ENCODE data around the gene TBXAS1.

The TBXAS1 gene

DNA sequence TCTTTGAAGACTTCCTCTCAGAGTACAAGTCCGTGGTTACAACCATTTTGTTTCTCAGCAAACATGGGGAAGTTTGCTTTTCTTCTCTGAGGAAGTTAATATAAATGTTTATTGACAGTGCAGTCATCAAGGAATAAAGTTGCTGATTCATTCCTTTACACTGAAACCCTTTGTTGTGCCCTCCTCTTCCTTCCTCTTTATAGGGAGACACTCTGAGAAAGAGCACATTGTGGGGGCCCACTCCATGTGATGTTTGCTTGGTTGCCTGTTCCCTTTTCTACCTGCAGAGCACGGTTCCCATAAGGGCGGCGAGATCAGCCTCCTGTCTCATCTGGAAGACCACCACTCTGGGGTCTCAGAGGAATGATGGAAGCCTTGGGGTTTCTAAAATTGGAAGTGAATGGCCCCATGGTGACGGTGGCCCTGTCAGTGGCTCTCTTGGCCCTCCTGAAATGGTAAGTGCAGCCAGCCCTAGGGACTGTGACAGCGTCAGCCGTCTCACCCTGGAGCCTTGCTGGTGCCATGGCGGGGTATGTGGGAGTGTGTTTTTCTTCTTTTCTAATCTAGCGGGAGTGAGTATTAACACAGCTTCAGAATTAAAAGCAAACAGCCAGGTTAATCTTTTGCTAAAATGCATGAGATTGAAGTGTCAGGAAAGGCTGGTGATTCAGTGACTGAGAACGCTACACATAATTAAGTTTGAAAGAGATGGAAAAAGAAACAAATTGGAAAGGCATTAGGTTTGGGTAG, at the start of gene TBXAS1:
Gene TBXAS1, plus strand, starts transcription at position 240 of the 750 bp plus-strand sequence. Its CDS starts 127 bp downstream, at position 367.
- peak; percentile 9 for DNase-seq

DNA sequence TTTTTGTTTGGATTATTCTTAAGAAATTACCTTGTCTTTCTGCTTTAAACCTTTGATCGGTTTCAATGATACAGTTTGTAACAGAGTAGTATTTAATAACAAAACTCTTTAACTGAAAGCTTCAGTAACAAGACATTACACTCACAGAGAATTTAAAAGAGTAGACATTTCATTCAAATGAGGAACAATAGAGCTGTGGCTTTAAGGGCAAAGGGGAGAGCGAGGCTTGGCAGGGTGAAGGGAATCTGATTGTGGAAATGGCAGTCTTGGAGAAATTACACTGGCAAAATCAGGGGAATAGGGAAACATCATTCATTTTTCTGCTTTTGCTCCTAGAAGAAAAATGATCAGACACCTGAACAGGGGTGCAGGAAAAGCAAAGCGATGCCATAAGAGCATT, 46.1 kb upstream of the TBXAS1 start:
- no peak for DNase-seq

DNA sequence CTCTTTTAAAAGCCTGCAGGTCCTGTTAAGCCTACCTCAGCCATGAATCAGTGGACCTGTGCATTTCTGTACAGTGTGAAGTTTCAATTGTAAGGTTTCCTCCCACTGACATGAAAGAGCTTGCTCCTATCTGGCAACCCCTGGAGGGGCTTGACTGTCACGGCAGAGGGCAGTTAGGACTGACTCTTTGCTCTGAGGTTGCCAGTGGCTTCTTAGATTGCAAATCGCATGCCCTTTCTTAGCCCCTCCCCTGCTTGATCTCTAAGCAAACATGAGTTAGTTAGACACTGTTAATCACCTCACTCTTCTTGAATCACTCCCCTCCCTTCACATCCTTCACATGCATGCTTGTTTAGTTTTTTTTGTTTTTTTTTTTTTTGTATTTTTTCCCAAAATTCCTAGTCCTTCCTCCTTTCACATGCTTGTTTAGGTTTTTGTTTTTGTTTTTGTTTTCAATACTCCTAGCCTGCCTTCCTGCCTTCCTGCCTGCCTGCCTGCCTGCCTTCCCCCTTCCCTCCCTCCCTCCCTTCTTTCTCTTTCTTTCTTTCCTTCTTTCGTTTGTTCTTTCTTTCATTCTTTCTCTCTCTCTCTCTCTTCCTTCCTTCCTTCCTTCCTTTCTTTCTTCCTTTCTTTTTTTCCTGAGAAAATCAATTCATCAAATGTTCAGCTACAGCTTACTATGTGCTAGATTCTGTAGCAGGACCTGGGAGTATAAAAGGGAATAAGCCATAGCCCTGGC, 45.2 kb upstream of the TBXAS1 start:
- DNase-seq: no peak

DNA sequence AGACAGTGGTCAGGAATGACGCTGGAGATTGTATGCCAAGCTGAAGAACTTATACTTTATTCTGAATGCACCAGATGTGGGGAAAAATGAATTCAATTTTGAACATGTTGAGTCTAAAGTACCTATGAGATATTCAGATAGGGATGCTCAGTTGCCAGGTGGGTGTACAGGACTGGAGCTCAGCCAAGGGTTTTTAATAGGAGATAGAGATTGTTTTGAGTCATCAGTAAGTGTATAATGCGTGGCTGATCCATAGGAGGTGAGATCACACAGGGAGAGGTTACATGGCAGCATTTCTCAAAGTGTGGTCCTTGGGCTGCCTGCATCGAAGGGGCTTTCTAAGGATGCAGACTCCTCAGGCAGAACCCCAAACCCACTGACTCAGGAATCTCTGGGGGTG, 44.4 kb upstream of the TBXAS1 start:
- DNase-seq: no peak

DNA sequence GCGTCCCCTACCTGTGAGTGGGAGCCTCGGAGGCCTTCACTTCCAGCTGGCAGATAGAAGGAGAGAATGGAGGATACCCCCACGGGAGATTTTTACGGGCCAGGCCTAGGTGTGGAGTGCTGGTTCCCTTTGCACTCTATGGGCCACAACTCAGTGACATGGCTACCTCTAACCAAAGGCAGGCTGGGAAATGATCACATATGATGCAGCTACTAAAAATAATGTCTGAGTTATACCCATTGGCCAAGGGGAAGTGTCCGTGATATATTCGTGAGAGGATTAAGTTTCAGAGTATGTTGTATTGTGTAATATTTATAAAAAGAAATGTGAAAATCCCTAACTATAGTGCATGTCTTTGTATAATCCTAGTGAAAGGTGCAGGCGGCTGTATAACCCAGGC, 37.7 kb upstream of the TBXAS1 start:
- DNase-seq: no peak

DNA sequence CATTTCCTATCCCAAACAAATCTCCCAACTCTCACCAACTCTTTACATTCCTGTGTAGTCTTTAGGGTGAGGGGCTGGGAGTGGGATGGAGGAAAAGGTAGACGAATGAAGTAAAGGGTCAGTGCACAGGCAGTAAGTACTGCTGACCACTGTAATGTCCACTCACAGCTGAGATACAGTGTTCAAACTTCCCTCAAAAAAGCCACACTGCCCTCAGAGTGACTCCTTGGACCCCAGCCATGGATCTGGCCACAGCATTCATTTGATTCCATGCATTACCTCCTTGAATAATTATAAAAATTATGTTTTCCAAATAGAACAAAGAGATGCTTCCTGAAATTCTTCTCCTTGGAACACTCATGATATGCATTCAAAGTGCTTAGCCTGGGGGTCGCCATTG, 31.5 kb upstream of the TBXAS1 start:
- DNase-seq: no peak

DNA sequence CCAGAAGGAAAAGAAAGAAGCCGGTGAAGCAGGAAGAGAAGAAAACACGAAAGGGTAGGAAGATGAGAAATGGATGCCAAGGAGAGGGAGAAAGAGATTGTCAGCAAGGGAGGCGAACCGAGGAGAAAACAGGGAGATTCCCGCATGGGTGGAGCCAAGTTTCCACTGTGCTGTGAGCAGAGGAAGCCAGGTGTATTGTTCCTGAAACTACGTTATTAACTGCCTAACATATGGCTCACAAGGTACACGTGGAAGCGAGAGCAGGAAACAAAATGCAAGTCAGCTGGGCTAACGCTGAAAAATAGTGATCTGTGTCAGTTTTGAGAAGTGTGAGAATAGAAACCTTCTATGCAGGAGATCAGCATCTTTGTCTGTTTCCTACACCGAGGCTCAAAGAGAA, 30.8 kb upstream of the TBXAS1 start:
- DNase-seq: no peak

DNA sequence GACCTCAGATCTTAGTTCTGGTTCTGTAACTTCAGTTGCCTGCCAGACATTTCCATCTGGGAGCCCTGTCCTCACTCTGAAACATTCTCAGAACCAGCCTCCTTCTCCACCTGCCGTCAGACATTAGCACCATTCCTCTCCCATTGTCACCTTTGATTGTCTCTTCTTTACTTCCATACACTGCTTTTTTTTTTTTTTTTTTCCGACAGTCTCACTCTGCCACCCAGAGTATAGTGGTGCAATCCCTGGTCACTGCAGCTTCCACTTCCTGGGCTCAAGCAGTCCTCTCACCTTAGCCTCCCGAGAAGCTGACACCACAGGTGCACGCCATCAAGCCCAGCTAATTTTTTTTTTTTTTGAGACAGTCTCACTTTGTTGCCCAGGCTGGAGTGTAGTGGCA, 30.2 kb upstream of the TBXAS1 start:
- no peak for DNase-seq

DNA sequence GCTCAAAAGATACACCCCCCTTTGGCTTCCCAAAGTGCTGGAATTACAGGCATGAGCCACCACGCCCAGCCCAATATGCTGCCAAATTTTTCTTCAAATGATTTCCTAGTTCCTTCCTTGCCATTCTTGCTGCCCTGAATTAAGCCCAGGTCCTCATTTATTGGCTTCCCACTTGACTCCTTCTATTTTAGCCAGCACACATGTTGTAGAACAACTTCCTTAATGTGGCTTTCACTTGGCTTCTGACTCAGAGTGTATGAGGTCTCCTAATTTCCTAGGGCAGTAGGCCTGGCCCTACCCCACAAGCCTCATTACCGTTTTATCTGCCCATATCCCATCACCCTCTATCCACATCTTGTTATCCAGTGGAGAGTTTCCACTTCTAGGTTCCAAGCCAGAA, 29.5 kb upstream of the TBXAS1 start:
- no peak for DNase-seq

DNA sequence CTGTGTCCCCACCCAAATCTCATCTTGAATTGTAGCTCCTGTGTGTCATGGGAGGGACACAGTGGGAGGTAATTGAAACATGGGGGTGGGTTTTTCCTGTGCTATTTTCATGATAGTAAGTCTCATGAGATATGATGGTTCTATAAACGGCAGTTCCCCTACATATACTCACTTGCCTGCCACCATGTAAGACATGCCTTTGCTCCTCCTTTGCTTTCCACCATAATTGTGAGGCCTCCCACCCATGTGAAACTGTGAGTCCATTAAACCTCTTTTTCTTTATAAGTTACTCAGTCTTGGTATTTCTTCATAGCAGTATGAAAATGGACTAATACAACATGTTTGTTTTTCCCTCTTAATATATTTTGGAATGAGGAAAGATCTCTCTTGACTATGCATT, 24.5 kb upstream of the TBXAS1 start:
- DNase-seq: no peak

DNA sequence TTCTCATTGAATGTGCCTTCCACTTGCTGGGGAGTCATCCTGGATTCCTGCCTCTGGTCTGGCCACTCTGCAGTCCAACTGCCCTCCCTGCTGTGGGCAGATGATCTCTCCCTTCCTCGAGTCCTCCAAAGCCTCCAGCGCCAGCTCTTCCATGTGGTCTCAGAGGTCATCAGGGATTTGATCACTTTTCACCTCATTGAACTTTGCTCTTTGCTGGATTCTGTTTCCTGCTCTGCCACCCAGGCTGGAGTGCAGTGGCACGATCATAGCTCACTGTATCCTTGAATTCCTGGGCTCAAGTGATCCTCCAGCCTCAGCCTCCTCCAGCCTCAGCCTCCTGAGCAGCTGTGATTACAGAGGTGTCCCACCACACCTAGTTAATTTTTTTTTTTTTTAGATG, 22.1 kb upstream of the TBXAS1 start:
- DNase-seq: no peak

DNA sequence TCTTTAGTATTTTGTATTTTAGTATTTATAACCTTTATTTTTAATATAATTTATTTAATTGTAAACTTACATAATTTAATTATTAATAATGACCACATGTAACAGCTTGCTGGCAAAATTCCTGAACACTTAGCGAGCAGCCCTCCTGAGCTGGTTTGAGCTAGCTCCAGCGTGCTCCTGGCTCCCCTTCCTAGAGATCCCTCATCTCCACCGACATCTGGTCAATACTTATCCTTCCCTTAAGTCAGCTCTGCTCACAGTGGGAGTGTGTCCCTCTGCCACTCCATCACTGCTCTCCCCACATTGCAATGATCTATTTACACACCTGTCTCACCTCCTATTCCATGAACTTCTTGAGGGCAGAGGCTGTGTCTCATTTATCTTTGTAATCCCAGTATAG, 20.6 kb upstream of the TBXAS1 start:
- DNase-seq: no peak

DNA sequence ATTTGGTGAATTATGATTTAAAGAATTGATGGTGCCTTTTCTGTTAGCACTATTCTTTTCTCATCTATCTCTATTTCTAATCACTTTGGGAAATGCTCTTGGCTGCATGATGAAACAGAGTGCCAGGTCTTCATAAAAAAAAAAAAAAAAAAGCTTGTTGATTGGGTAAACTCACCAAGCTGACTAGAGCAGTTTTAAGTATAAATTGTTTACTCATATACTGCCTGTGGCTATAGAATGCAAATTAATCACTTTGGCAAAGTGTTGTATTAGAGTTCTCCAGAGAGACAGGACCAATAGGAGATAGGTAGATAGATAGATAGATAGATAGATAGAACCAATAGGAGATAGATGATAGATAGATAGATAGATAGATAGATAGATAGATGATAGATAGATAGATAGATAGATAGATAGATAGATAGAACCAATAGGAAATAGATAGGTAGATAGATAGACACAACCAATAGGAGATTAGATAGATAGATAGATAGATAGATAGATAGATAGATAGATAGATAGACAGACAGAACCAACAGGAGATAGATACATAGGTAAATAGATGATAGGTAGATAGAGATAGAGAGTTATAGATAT, 20.1 kb upstream of the TBXAS1 start:
- no peak for DNase-seq

DNA sequence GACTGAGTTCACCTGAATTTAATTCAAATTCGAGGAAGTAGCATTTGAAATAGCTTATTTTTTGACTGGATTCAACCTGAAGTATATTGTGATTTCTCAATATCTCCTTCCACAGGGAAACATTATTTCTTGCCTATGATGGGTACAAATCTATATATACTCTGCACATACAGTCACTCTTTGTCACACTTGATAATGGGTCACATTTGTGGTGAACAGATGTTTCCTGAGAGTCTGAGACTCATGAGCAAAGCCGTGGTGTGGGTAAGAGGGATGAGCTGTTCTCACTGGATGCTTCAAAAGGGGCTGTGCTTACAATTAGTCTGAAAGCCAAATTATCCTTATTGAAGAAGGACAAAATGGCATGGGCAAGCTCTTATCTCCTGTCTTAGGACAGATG, 18.0 kb upstream of the TBXAS1 start:
- no peak for DNase-seq

DNA sequence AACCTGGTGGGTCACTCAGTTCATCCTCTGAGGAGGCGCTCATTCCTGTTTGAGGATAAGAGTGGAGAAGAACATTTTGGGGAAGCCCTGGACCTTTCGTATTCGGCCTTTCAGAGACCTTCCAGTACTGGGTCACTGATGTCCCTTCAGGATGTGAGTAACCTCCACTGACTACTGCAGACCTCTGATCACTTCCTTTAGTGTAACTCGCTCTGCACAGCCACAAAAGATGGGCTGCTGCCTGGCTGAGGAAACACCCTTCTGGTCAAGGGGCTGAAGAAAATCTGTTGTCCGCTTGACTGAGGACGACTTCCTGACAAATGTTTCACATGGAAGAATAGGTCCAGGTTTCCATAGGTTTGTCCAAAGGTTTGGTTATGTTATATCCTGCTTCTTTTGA, 15.9 kb upstream of the TBXAS1 start:
- DNase-seq: no peak

DNA sequence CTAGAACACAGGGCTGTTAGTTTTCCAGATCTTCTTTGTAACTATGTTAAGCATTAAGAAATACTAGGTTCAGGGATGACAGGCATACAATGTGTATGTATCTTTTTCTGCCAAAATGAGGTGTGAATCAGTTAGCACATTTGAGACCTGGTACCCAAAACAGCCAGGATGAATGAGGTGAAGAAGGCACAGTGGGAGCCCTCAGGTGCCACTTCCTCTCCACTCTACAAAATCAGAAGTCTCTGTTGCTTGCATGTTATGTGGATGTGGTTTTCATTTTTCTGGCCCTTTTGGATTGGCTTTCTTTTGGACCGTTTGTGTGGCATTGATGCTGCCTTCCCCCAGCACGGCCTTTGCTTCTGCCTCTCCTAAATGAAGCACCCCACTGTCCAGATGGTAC, 15.4 kb upstream of the TBXAS1 start:
- no peak for DNase-seq

DNA sequence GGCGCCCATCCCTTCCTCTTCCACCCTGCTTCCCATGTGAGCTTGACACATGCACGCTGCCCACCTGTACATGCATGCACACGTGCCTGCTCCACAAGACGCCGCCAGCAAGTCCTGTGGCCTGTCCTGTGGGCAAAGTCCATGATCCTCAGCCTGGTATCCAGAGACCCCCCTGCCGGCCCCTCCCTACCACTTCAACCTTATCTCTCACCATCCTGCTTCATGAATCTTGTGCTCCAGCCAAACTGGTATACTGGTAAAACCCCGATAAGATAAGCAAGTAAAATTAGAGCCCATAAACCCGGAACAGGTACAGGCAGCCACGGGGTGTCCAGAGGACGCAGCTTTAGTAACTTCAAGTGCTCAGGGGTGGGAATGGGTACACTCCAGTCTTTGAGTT, 11.8 kb upstream of the TBXAS1 start:
- no peak for DNase-seq

DNA sequence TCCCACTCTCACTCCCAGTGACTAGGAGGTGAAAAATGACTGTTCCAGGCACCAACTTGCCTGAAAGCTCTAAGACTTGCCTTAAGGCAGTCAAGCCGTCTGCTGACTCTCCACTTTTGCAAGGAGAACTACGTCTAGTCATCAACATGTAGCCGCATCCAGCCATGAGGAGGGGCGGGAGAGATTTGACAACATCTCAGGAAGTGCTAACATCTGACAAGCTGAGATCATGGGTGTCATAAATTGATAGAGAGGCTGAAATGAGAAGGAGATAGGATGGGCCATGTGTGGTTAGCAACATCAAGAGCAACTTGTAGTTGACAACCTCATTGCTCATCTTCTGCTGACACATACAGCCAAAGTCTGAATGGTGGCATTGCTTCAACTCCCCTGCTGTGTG, 9.0 kb upstream of the TBXAS1 start:
- no peak for DNase-seq

DNA sequence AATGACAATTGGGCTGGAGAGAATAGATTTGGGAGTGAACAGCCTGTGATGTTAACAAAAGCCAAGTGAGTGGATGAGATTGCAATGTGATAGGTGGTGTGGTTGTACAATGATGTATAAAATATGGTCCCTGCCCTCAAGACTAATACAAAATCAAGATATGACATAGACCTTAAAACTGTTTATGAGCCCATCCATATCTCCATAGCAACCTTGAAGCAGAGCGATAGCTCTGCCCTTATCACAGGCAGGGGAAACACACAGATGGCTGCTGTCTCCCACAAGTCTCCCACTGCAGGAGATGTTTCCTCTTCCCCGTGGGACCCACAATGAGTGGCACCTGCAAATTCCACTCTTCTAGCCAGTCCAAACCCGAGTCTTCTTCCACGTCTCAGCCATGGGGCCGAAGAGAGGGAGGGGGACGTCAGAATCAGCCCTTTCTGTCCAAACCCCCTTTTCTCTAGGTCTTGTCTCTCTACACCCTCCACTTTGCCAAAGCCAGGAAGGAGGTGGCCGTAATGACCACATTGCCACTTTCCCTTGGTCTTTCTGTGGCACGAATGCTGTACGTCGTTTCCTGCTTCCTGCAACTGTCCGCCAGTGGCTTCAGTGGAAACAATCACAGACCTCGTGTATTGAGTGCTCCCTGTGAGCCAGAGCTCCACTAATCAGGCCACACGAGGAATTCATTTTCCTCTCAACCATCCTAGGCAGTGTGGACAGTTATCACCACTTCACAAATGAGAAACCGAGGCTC, 7.5 kb upstream of the TBXAS1 start:
- DNase-seq: no peak

DNA sequence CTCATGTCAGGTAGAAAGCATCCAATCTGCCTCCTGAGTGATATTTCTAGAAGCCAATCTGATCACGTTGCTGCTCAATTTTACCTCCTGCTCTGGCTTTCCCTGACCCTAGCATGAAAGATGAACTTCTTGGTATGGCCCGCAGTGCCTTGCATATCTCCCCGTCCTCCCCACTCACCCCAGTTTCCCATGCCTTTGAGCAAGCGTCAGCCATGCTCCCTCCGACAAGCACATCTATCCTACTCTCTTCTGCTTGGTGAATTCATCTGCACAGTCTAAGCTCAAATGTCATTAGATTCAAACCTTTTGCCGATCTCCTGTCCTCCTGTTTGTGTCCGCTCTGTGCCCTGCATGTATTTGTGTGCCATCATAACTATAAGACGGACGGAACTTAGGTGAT, 6.2 kb upstream of the TBXAS1 start:
- DNase-seq: no peak

DNA sequence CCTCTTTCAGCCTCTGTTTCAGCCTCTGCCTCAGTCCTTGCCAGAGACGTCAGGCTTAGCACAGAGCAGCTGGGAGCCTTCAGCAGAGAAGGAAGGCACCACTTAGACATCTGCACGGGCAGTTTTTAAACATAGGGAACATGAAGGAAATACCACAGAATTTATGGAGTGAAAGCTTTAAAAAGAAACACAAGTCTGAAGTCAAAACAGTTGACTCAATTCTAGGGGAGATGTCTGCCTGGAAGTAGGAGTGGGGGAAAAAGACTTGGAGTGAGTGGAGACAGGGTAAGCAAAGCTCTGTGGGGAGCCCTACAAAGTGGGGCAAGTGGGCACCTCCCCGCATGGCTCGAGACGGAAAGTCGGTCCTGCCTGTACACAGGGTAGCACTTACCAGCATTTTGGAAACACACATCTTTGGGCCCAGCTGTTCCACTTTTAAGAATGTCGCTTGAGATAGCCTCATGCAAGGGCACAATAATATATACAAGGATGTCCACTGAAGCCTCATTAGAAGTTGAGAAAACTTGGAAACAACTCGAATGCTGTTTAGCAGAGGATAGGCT, 5.0 kb upstream of the TBXAS1 start:
- DNase-seq: no peak

DNA sequence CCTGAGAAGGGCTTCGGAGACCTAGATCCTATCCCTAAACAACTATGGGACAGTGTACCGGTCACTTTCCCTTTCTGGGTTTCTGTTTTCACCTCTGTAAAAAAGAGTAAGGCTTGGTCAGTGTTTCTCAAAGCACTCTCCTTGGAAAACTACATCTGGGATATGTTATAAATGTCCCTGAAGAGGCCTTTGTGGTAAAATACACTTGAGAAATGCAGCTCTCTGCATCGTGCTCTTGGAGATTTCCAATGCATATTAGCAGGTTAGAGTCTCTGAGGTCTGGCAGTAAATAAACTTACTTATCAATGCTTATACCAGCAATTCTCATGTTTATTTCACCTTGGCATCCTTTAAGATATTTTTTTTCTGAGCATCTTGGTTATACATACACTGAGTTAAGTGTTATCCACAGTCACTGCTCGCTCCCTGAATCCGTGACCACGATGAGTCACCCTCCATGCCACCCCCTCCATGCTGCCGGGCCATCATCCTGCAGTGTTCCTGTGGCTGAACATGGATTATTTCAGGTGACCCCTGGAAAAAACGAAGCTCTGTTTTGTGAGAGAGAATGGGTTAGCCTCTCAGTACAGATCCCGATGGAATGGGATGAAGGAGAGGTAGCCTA, 3.3 kb upstream of the TBXAS1 start:
- no peak for DNase-seq

DNA sequence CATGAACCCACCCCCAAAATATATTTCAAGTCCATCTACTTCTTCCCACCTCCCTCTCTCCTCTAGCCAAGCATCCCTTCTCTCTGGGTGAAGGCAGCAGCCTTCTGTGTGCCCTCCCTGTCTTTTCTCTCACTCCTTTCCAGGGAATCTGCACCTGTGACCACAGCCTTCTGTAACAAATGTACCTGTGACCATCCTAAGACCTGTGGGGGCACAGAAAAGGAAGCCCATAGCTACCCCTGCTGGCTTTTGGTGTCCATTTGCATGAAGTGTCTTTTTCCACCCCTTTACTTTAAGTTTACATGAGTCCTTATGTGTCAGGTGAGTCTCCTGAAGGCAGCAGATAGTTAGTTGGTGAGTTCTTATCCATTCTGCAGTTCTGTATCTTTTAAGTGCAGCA, 2.0 kb upstream of the TBXAS1 start:
- DNase-seq: no peak

All from stimulated activated naive CD4-positive, alpha-beta T cell treated with Interleukin-2 at 50 U/mL for 16 hours (primary cell).